ENCODE measurements around the gene SMYD2.

The SMYD2 gene

GRCh38 chr1:214342525-214342924 is 61.6 kb downstream of the SMYD2 start:
- Histone ChIP-seq H3K4me1 (ENCODE audit: control insufficient read depth, insufficient read depth, low read length) (no peaks in the 10 kb centered on the region), H3K27ac (ENCODE audit: low read length) (no peak overlapping the region), H3K27me3 (ENCODE audit: control insufficient read depth, insufficient read depth, low read length) (no peaks in the 10 kb centered on the region), H3K4me3 (ENCODE audit: low read length) (no peak overlapping the region), H3K36me3 (ENCODE audit: control insufficient read depth, insufficient read depth, low read length) (no peaks in the 10 kb centered on the region), H3K9me3 (ENCODE audit: control insufficient read depth, insufficient read depth, low read length) (no peaks in the 10 kb centered on the region)
- DNase-seq (ENCODE audit: low read depth, low spot score) = no peak

DNA sequence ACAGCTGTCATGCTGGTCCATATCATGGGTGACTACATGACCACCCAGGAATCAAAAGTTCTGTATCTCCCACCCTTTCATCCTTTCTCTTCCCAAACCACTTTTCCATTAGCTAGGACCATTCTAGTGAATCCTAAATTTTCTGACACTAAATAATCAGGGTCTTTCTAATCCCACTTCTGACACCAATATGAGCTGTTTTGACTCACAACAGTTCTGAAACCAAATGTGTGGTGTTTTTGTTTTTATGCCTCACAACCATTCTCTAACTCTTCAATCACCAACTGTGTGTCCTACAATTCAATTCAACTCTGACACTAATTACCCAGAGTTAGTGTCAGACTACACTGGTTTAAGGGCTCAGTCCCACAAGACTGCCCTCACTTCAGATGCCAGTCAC is 63.9 kb downstream of the SMYD2 start:
- Histone ChIP-seq H3K27ac (ENCODE audit: low read length) (no peak overlapping the region), H3K4me3 (ENCODE audit: low read length) (no peak overlapping the region), H3K4me1 (ENCODE audit: control insufficient read depth, insufficient read depth, low read length) (no peaks in the 10 kb centered on the region), H3K36me3 (ENCODE audit: control insufficient read depth, insufficient read depth, low read length) (peaks cover 3% of the 10 kb centered on the region; the same call in 1 of the 2 replicates), H3K9me3 (ENCODE audit: control insufficient read depth, insufficient read depth, low read length) (no peaks in the 10 kb centered on the region; the same call in 1 of the 2 replicates), H3K27me3 (ENCODE audit: control insufficient read depth, insufficient read depth, low read length) (no peaks in the 10 kb centered on the region)
- no peak for DNase-seq (ENCODE audit: low read depth, low spot score)

GRCh38 chr1:214349008-214349407 is 68.0 kb downstream of the SMYD2 start:
- Histone ChIP-seq H3K27ac (ENCODE audit: low read length) (no peak overlapping the region), H3K4me3 (ENCODE audit: low read length) (no peak overlapping the region), H3K4me1 (ENCODE audit: control insufficient read depth, insufficient read depth, low read length) (no peaks in the 10 kb centered on the region), H3K36me3 (ENCODE audit: control insufficient read depth, insufficient read depth, low read length) (peaks cover 3% of the 10 kb centered on the region; the same call in 1 of the 2 replicates), H3K27me3 (ENCODE audit: control insufficient read depth, insufficient read depth, low read length) (no peaks in the 10 kb centered on the region), H3K9me3 (ENCODE audit: control insufficient read depth, insufficient read depth, low read length) (no peaks in the 10 kb centered on the region; the same call in 1 of the 2 replicates)
- no peak for DNase-seq (ENCODE audit: low read depth, low spot score)
- WGBS (ENCODE audit: insufficient coverage, insufficient read length) = no CpG with 5 or more reads among the region's 5 CpGs

- no peak for DNase-seq (ENCODE audit: low read depth, low spot score)
- no CpG with 5 or more reads among the region's 2 CpGs for WGBS (ENCODE audit: insufficient coverage, insufficient read length)
Observed at GRCh38 chr1:214349781-214350180, 68.8 kb downstream of the SMYD2 start.

GRCh38 chr1:214351551-214352277 is 70.8 kb downstream of the SMYD2 start:
- no peak for DNase-seq (ENCODE audit: low read depth, low spot score)
- H3K9me3 ChIP-seq (ENCODE audit: control insufficient read depth, insufficient read depth, low read length) = no peaks in the 10 kb centered on the region; the same call in 1 of the 2 replicates
- H3K27me3 ChIP-seq (ENCODE audit: control insufficient read depth, insufficient read depth, low read length) = no peaks in the 10 kb centered on the region
- WGBS (ENCODE audit: insufficient coverage, insufficient read length) = no CpG with 5 or more reads among the region's 2 CpGs
- H3K4me3 ChIP-seq (ENCODE audit: low read length) = no peak overlapping the region
- H3K27ac ChIP-seq (ENCODE audit: low read length) = no peak overlapping the region
- peaks cover 3% of the 10 kb centered on the region; the same call in 1 of the 2 replicates for H3K36me3 ChIP-seq (ENCODE audit: control insufficient read depth, insufficient read depth, low read length)
- H3K4me1 ChIP-seq (ENCODE audit: control insufficient read depth, insufficient read depth, low read length) = no peaks in the 10 kb centered on the region

More at GRCh38 chr1:214349781-214350180, 68.8 kb downstream of the SMYD2 start:
- no peaks in the 10 kb centered on the region; the same call in 1 of the 2 replicates for H3K9me3 ChIP-seq (ENCODE audit: control insufficient read depth, insufficient read depth, low read length)
- H3K4me3 ChIP-seq (ENCODE audit: low read length) = no peak overlapping the region
- no peaks in the 10 kb centered on the region for H3K27me3 ChIP-seq (ENCODE audit: control insufficient read depth, insufficient read depth, low read length)
- no peaks in the 10 kb centered on the region for H3K4me1 ChIP-seq (ENCODE audit: control insufficient read depth, insufficient read depth, low read length)
- no peak overlapping the region for H3K27ac ChIP-seq (ENCODE audit: low read length)
- peaks cover 3% of the 10 kb centered on the region; the same call in 1 of the 2 replicates for H3K36me3 ChIP-seq (ENCODE audit: control insufficient read depth, insufficient read depth, low read length)

GRCh38 chr1:214352838-214353237 is 71.9 kb downstream of the SMYD2 start:
- Histone ChIP-seq H3K4me3 (ENCODE audit: low read length) (no peak overlapping the region), H3K4me1 (ENCODE audit: control insufficient read depth, insufficient read depth, low read length) (no peaks in the 10 kb centered on the region), H3K9me3 (ENCODE audit: control insufficient read depth, insufficient read depth, low read length) (no peaks in the 10 kb centered on the region; the same call in 1 of the 2 replicates), H3K27me3 (ENCODE audit: control insufficient read depth, insufficient read depth, low read length) (no peaks in the 10 kb centered on the region), H3K27ac (ENCODE audit: low read length) (no peak overlapping the region), H3K36me3 (ENCODE audit: control insufficient read depth, insufficient read depth, low read length) (peaks cover 3% of the 10 kb centered on the region; the same call in 1 of the 2 replicates)
- no CpG with 5 or more reads among the region's 4 CpGs for WGBS (ENCODE audit: insufficient coverage, insufficient read length)
- no peak for DNase-seq (ENCODE audit: low read depth, low spot score)

DNA sequence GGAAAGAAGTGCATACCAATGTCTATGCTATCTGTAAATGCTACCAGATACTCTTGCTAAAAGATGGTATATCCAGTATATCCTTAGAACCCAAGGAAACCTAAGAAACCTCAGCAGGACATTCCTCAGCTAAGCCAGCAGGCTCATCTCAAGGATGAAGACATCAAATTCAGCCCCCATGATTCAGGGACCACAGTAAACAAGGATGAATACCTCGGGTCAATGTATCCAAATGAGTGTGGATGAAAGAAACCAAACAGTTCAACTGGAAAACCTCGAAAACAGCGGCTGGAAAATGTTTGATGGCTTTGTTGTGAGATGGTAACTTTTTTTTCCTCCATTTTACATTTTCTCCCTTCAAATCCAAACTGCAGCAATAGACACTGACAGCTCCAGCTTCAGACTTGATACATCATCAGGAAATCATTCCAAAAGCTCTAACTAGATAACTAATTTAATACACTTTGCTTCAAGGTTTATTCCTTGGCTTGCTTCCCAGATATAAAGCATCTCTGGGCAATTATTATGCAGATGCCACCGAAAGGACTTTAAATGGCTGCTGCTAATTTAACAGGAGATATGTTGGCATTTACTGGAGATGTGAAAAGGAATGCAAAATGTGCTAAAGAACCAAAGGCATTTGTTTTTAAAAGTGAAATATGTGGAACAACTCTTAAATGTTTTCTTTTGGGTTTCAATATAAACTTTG is 73.6 kb downstream of the SMYD2 start:
- DNase-seq (ENCODE audit: low read depth, low spot score) = no peak
- Histone ChIP-seq H3K4me3 (ENCODE audit: low read length) (no peak overlapping the region), H3K27ac (ENCODE audit: low read length) (no peak overlapping the region), H3K4me1 (ENCODE audit: control insufficient read depth, insufficient read depth, low read length) (no peaks in the 10 kb centered on the region), H3K36me3 (ENCODE audit: control insufficient read depth, insufficient read depth, low read length) (no peaks in the 10 kb centered on the region), H3K27me3 (ENCODE audit: control insufficient read depth, insufficient read depth, low read length) (no peaks in the 10 kb centered on the region), H3K9me3 (ENCODE audit: control insufficient read depth, insufficient read depth, low read length) (no peaks in the 10 kb centered on the region)
- no CpG with 5 or more reads among the region's 4 CpGs for WGBS (ENCODE audit: insufficient coverage, insufficient read length)

DNA sequence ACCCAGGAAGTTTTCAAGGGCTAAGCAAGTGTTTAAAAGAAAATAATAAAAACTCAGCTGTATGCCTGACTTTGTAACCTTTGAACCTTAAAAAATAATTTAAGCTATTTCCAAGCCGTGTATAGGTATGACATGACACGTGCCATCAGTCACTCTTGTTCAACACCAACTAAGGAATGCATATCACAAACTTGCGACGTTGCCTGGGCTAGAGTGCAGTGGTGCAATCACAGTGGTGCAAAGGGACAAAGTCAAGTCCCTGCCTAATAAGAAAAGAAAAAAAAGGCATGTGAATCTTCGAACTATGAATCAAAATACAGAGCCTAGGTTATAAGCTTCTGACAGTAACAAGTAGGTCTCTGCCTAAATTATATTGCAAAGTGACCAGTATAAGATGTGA is 79.2 kb downstream of the SMYD2 start:
- DNase-seq (ENCODE audit: low read depth, low spot score) = no peak
- no peaks in the 10 kb centered on the region for H3K9me3 ChIP-seq (ENCODE audit: control insufficient read depth, insufficient read depth, low read length)
- H3K4me1 ChIP-seq (ENCODE audit: control insufficient read depth, insufficient read depth, low read length) = no peaks in the 10 kb centered on the region
- peaks cover 14% of the 10 kb centered on the region for H3K36me3 ChIP-seq (ENCODE audit: control insufficient read depth, insufficient read depth, low read length)
- H3K4me3 ChIP-seq (ENCODE audit: low read length) = no peak overlapping the region
- no CpG with 5 or more reads among the region's 5 CpGs for WGBS (ENCODE audit: insufficient coverage, insufficient read length)
- no peak overlapping the region for H3K27ac ChIP-seq (ENCODE audit: low read length)
- no peaks in the 10 kb centered on the region; the same call in 1 of the 2 replicates for H3K27me3 ChIP-seq (ENCODE audit: control insufficient read depth, insufficient read depth, low read length)

DNA sequence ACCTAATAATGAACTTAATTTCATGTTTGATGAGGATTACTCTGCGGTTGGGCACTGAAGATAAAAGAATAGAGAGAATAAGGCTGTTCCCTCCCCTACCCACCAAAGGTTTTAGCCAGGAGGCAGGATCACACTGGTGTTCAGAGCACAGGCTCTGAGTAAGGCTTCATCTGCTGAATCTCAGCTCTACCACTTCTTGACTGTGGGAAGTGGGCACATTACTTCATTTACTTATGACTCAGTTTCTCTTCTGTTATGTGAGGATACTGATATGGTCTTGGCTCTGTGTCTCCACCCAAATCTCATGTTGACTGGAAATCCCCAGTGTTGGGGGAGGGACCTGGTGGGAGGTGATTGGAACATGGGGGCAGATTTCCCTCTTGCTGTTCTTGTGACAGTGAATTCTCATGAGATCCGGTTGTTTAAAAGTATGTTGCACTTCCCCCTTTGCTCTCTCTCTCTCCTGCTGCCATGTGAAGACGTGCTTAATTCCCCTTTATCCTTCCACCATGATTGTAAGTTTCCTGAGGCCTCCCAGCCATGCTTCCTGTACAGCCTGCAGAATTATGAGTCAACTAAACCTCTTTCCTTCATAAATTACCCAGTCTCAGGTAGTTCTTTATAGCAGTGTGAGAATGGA is 79.7 kb downstream of the SMYD2 start:
- Histone ChIP-seq H3K9me3 (ENCODE audit: control insufficient read depth, insufficient read depth, low read length) (no peaks in the 10 kb centered on the region), H3K4me1 (ENCODE audit: control insufficient read depth, insufficient read depth, low read length) (no peaks in the 10 kb centered on the region), H3K27me3 (ENCODE audit: control insufficient read depth, insufficient read depth, low read length) (no peaks in the 10 kb centered on the region; the same call in 1 of the 2 replicates), H3K27ac (ENCODE audit: low read length) (no peak overlapping the region), H3K4me3 (ENCODE audit: low read length) (no peak overlapping the region), H3K36me3 (ENCODE audit: control insufficient read depth, insufficient read depth, low read length) (peaks cover 14% of the 10 kb centered on the region)
- DNase-seq (ENCODE audit: low read depth, low spot score) = no peak
- WGBS (ENCODE audit: insufficient coverage, insufficient read length) = no CpG with 5 or more reads among the region's 3 CpGs

DNA sequence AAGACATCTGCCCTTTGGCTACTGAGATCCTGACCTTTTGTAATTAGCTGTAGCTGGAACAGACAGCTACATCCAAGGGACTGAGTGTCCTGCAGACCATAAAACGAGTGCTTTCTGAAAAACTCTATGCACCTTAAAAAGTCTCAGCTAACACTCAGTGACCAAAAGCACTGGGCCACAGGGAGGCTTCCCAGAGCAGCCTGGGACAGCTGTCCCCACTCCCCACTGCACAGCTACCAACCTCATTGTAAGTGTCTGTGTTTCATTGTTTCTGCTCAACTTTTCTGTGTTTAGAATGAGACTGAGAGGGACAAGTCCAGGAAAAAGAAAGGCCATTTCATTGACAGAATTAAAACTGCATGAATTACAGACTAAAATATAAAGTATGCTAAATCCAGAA is 80.7 kb downstream of the SMYD2 start:
- Histone ChIP-seq H3K4me3 (ENCODE audit: low read length) (no peak overlapping the region), H3K27ac (ENCODE audit: low read length) (no peak overlapping the region), H3K4me1 (ENCODE audit: control insufficient read depth, insufficient read depth, low read length) (no peaks in the 10 kb centered on the region), H3K9me3 (ENCODE audit: control insufficient read depth, insufficient read depth, low read length) (no peaks in the 10 kb centered on the region), H3K27me3 (ENCODE audit: control insufficient read depth, insufficient read depth, low read length) (no peaks in the 10 kb centered on the region; the same call in 1 of the 2 replicates), H3K36me3 (ENCODE audit: control insufficient read depth, insufficient read depth, low read length) (peaks cover 14% of the 10 kb centered on the region)
- no CpG with 5 or more reads among the region's 1 CpG for WGBS (ENCODE audit: insufficient coverage, insufficient read length)
- no peak for DNase-seq (ENCODE audit: low read depth, low spot score)

Data from iPS DF 6.9 (cell line).